Neural cell (in vitro differentiated cells): ENCODE data around the gene CCDC80. TPM values are rescaled to one million over a fixed set of nuclear protein-coding genes. Genes with fewer than 3 reads are reported as not detected.

Experiments used
- H2AFZ ChIP-seq: fragments of 200-600, 300-800 bp; sonication (generic), shearing (Covaris generic); 2 replicates; pipeline ENCODE4 v1.6.0; 2014; ENCODE audit warnings: low read depth, mild to moderate bottlenecking, antibody characterized with exemption, low read length, moderate library complexity
- H3F3A ChIP-seq: fragments of 200-600 bp; shearing (Covaris generic); 2 replicates; pipeline ENCODE4 v1.6.1; 2016; ENCODE audit warnings: mild to moderate bottlenecking, moderate library complexity, mixed read lengths, antibody characterized with exemption, low read length; ENCODE audit not compliant: insufficient read depth, poor library complexity, severe bottlenecking
- H3K27ac ChIP-seq: fragments of 200-600, 300-800 bp; sonication (generic), shearing (Covaris generic); 2 replicates; pipeline ENCODE4 v1.5.1; 2014; ENCODE audit warnings: mild to moderate bottlenecking, low read length, moderate library complexity
- H3K27me3 ChIP-seq: fragments of 300-800, 200-600 bp; sonication (generic), shearing (Covaris generic); 2 replicates; pipeline ENCODE4 v1.6.0; 2014; ENCODE audit warnings: mild to moderate bottlenecking, low read depth, low read length, moderate library complexity; ENCODE audit not compliant: insufficient read depth
- H3K36me3 ChIP-seq: fragments of 300-800, 200-600 bp; sonication (generic), shearing (Covaris generic); 2 replicates; pipeline ENCODE4 v1.5.1; 2014; ENCODE audit warnings: mild to moderate bottlenecking, antibody characterized with exemption, low read length, moderate library complexity; ENCODE audit not compliant: insufficient read depth
- H3K4me2 ChIP-seq: fragments of 300-800, 200-600 bp; sonication (generic), shearing (Covaris generic); 2 replicates; pipeline ENCODE4 v1.6.0; 2014; ENCODE audit warnings: mild to moderate bottlenecking, low read length
- H3K4me3 ChIP-seq: fragments of 300-800, 200-600 bp; sonication (generic), shearing (Covaris generic); 2 replicates; pipeline ENCODE4 v1.5.1; 2014; ENCODE audit warnings: mild to moderate bottlenecking, low read length, moderate library complexity
- H3K79me2 ChIP-seq: fragments of 200-600 bp; shearing (Covaris generic); replicated peaks from 2 replicates; pipeline ENCODE4 v1.6.0; 2014; ENCODE audit warnings: mild to moderate bottlenecking, low read length, moderate library complexity; ENCODE audit not compliant: insufficient read depth
- H3K9ac ChIP-seq: fragments of 300-800, 200-600 bp; sonication (generic), shearing (Covaris generic); 2 replicates; pipeline ENCODE4 v1.6.1; 2016; ENCODE audit warnings: mild to moderate bottlenecking, low read length, mixed read lengths
- H3K9me2 ChIP-seq: fragments of 200-600 bp; shearing (Covaris generic); 2 replicates; pipeline ENCODE4 v1.6.1; 2016; ENCODE audit warnings: mild to moderate bottlenecking, low read length, mixed read lengths; ENCODE audit not compliant: insufficient read depth
- H3K9me3 ChIP-seq: fragments of 200-600, 300-800 bp; sonication (generic), shearing (Covaris generic); 2 replicates; pipeline ENCODE4 v1.6.1; 2016; ENCODE audit warnings: mild to moderate bottlenecking, mixed run types, low read length, moderate library complexity, mixed read lengths
- H4K20me1 ChIP-seq: fragments of 200-600 bp; shearing (Covaris generic); 2 replicates; pipeline ENCODE4 v1.6.1; 2016; ENCODE audit warnings: mild to moderate bottlenecking, mixed run types; ENCODE audit not compliant: insufficient read depth
- EP300 ChIP-seq: fragments of 450-650 bp; conservative IDR thresholded peaks from 2 replicates; pipeline ENCODE4 v1.6.1; 2014; ENCODE audit warnings: antibody characterized with exemption, mild to moderate bottlenecking, moderate library complexity; ENCODE audit not compliant: poor library complexity, severe bottlenecking
- EZH2 ChIP-seq: fragments of 200-600, 300-800 bp; shearing (Covaris generic), sonication (generic); IDR thresholded peaks from 2 replicates; pipeline ENCODE4 v1.6.1; 2014; ENCODE audit warnings: antibody characterized with exemption, low read length, borderline replicate concordance, mild to moderate bottlenecking; ENCODE audit not compliant: insufficient read depth, poor library complexity, severe bottlenecking
- MXI1 ChIP-seq: fragments of 450-650 bp; conservative IDR thresholded peaks from 2 replicates; pipeline ENCODE4 v1.6.1; 2014; ENCODE audit warnings: antibody characterized with exemption, mild to moderate bottlenecking; ENCODE audit not compliant: poor library complexity, severe bottlenecking
- POLR2AphosphoS5 ChIP-seq: IDR thresholded peaks from 2 replicates; pipeline ENCODE4 v1.6.1; 2012
- RAD21 ChIP-seq: fragments of 450-650 bp; conservative IDR thresholded peaks from 2 replicates; pipeline ENCODE4 v1.6.1; 2014; ENCODE audit warnings: antibody characterized with exemption, mild to moderate bottlenecking, moderate library complexity
- SMC3 ChIP-seq: fragments of 450-650 bp; conservative IDR thresholded peaks from 2 replicates; pipeline ENCODE4 v1.6.1; 2014; ENCODE audit warnings: antibody characterized with exemption, mild to moderate bottlenecking, moderate library complexity; ENCODE audit not compliant: poor library complexity
- TAF1 ChIP-seq: IDR thresholded peaks from 2 replicates; pipeline ENCODE4 v1.6.1; 2012; ENCODE audit warnings: low read depth
- polyA plus RNA-seq: library from polyadenylated mRNA; depleted of rRNA; stranded (reverse); fragments of >200 nt; gene quantifications from 2 replicates; pipeline ENCODE4 v1.2.3, GENCODE V29; 2014
- TF ChIP-seq, protein P1 (sequence below): IDR thresholded peaks from 2 replicates; pipeline ENCODE4 v1.6.1; 2012; ENCODE audit warnings: borderline replicate concordance
- TF ChIP-seq, protein P2 (sequence below): fragments of 450-650 bp; IDR thresholded peaks from 2 replicates; pipeline ENCODE4 v1.5.1; 2014; ENCODE audit warnings: antibody characterized with exemption, mild to moderate bottlenecking, moderate library complexity; ENCODE audit not compliant: poor library complexity, severe bottlenecking

Gene CCDC80
- polyA plus RNA-seq, 1 donor from 2014 or later = 0.14 TPM

DNA sequence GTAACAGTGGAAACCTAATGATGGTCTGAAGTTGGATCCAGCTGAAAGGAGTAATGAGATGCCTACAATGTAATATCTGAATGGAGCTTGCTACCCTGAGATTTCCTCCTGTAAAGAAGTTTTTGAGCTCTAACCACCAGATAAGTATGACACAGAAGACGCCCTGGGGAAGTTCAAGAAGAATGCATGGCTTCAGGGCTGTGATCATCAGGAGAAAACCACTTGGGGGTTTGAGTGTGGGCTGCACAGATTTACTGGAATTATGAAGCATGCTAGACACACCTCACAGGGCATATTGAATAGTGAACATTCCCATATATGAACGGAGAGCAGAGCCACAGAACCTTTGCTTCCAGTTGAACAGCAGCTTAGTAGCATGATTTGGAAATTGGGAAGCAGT lies 10.6 kb upstream of the CCDC80 start:
- Histone ChIP-seq H4K20me1 (no peaks in the 10 kb centered on the region), H3K27ac (no peak overlapping the region), H3K79me2 (no peaks in the 10 kb centered on the region), H3K36me3 (no peaks in the 10 kb centered on the region), H3K4me3 (no peak overlapping the region), H3K4me2 (no peak overlapping the region), H3F3A (no peaks in the 10 kb centered on the region), H3K9me2 (no peaks in the 10 kb centered on the region), H3K27me3 (no peaks in the 10 kb centered on the region), H3K9me3 (no peaks in the 10 kb centered on the region), H3K9ac (no peak overlapping the region), H2AFZ (no peak overlapping the region)
- no peak for TF ChIP-seq EP300
- TF ChIP-seq, protein P1, sequence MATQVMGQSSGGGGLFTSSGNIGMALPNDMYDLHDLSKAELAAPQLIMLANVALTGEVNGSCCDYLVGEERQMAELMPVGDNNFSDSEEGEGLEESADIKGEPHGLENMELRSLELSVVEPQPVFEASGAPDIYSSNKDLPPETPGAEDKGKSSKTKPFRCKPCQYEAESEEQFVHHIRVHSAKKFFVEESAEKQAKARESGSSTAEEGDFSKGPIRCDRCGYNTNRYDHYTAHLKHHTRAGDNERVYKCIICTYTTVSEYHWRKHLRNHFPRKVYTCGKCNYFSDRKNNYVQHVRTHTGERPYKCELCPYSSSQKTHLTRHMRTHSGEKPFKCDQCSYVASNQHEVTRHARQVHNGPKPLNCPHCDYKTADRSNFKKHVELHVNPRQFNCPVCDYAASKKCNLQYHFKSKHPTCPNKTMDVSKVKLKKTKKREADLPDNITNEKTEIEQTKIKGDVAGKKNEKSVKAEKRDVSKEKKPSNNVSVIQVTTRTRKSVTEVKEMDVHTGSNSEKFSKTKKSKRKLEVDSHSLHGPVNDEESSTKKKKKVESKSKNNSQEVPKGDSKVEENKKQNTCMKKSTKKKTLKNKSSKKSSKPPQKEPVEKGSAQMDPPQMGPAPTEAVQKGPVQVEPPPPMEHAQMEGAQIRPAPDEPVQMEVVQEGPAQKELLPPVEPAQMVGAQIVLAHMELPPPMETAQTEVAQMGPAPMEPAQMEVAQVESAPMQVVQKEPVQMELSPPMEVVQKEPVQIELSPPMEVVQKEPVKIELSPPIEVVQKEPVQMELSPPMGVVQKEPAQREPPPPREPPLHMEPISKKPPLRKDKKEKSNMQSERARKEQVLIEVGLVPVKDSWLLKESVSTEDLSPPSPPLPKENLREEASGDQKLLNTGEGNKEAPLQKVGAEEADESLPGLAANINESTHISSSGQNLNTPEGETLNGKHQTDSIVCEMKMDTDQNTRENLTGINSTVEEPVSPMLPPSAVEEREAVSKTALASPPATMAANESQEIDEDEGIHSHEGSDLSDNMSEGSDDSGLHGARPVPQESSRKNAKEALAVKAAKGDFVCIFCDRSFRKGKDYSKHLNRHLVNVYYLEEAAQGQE = no peak
- no peak for TF ChIP-seq POLR2AphosphoS5
- no peak for TF ChIP-seq EZH2
- no peak for TF ChIP-seq TAF1
- TF ChIP-seq, protein P2, sequence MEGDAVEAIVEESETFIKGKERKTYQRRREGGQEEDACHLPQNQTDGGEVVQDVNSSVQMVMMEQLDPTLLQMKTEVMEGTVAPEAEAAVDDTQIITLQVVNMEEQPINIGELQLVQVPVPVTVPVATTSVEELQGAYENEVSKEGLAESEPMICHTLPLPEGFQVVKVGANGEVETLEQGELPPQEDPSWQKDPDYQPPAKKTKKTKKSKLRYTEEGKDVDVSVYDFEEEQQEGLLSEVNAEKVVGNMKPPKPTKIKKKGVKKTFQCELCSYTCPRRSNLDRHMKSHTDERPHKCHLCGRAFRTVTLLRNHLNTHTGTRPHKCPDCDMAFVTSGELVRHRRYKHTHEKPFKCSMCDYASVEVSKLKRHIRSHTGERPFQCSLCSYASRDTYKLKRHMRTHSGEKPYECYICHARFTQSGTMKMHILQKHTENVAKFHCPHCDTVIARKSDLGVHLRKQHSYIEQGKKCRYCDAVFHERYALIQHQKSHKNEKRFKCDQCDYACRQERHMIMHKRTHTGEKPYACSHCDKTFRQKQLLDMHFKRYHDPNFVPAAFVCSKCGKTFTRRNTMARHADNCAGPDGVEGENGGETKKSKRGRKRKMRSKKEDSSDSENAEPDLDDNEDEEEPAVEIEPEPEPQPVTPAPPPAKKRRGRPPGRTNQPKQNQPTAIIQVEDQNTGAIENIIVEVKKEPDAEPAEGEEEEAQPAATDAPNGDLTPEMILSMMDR = no peak
- no peak for TF ChIP-seq RAD21
- TF ChIP-seq SMC3 = no peak
- TF ChIP-seq MXI1 = no peak

DNA sequence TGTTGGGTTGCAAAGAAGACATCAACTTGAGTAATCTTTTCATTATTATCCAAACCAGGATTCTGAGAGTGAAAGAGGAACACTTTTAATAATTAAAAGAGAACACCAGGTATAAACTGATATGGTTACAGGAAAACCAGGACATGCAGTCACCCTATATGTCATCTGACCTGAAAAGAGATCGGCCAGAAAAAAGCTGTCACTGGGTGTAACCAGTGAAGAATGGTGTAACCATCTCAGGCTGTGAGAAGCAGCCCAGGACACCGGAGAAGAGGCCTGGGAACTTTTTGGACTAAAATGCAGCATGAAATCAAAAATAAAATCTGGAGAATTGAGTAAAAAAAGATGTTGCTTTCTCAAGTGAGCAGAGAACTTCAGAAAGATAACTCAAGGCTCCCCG lies 10.1 kb upstream of the CCDC80 start:
- no peak overlapping the region for H3K4me2 ChIP-seq
- H2AFZ ChIP-seq = no peak overlapping the region

More for the DNA sequence above, 10.1 kb upstream of the CCDC80 start:
- Histone ChIP-seq H3K4me3 (no peak overlapping the region), H3K27me3 (no peaks in the 10 kb centered on the region), H4K20me1 (no peaks in the 10 kb centered on the region), H3K27ac (no peak overlapping the region), H3K36me3 (no peaks in the 10 kb centered on the region), H3K9me2 (no peaks in the 10 kb centered on the region), H3K9ac (no peak overlapping the region), H3K9me3 (no peaks in the 10 kb centered on the region), H3K79me2 (no peaks in the 10 kb centered on the region), H3F3A (no peaks in the 10 kb centered on the region)
- TF ChIP-seq EZH2 (no peak), SMC3 (no peak), RAD21 (no peak), MXI1 (no peak)
- TF ChIP-seq, protein P2 = no peak
